ENCODE results near the gene LRRC4C. TPM values are rescaled to one million over a fixed set of nuclear protein-coding genes. Genes with fewer than 3 reads are reported as not detected.
"Not testable (repeated sequence)": the region's sequence is repeated elsewhere in the genome, so short reads cannot be mapped to it uniquely, and the experiment has no call there.

Gene LRRC4C
- total RNA-seq, 4 donors from 2014 or later = 0.19 to 1.1 TPM; not detected in 2

- H3K4me3 ChIP-seq (ENCODE audit: low read depth, poor library complexity, severe bottlenecking) = no peak overlapping the region
- no peak for DNase-seq (ENCODE audit: low spot score in 2 of 2)
- TF ChIP-seq POLR2A (IDR thresholded peaks at IDR 0.05) = no peak
- TF ChIP-seq CTCF (IDR thresholded peaks at IDR 0.05) = no peak
- 38 to 86% methylated on average over 2 of the region's 2 CpGs for WGBS, 2 donors
- intact Hi-C loops (cut with DNase I; ENCODE audit: low total_unique reads) = no loop called here
Measured at GRCh38 chr11:40924915-40925314, 534.5 kb downstream of the LRRC4C start.

- TF ChIP-seq CTCF (IDR thresholded peaks at IDR 0.05) (no peak), POLR2A (IDR thresholded peaks at IDR 0.05) (no peak)
- intact Hi-C loops (cut with DNase I; ENCODE audit: low total_unique reads) = no loop called here
- H3K4me3 ChIP-seq (ENCODE audit: low read depth, poor library complexity, severe bottlenecking) = no peak overlapping the region
- no peak for DNase-seq (ENCODE audit: low spot score in 2 of 2)
Measured at GRCh38 chr11:40921246-40921645, 538.2 kb downstream of the LRRC4C start.

GRCh38 chr11:40910774-40911173, 548.7 kb downstream of the LRRC4C start:
- WGBS, 2 donors = 83% methylated on average over 6 of the region's 6 CpGs
- DNase-seq (ENCODE audit: low spot score in 2 of 2); H3K4me3 ChIP-seq (ENCODE audit: low read depth, poor library complexity, severe bottlenecking); intact Hi-C loops (cut with DNase I; ENCODE audit: low total_unique reads): not testable (repeated sequence)

- no peak overlapping the region for H3K4me3 ChIP-seq (ENCODE audit: low read depth, poor library complexity, severe bottlenecking)
- DNase-seq (ENCODE audit: low spot score in 2 of 2) = no peak
- TF ChIP-seq POLR2A (IDR thresholded peaks at IDR 0.05) (no peak), CTCF (IDR thresholded peaks at IDR 0.05) (no peak)
- intact Hi-C loops (cut with DNase I; ENCODE audit: low total_unique reads) = no loop called here
- 41 to 46% methylated on average over 2 of the region's 2 CpGs for WGBS, 2 donors
Measured at GRCh38 chr11:40894501-40894900, 565.0 kb downstream of the LRRC4C start.

GRCh38 chr11:40885250-40885954, 574.0 kb downstream of the LRRC4C start:
- DNase-seq (ENCODE audit: low spot score in 2 of 2) = no peak
- intact Hi-C loops (cut with DNase I; ENCODE audit: low total_unique reads) = no loop called here
- 54 to 63% methylated on average over 2 of the region's 2 CpGs for WGBS, 2 donors
- no peak overlapping the region for H3K4me3 ChIP-seq (ENCODE audit: low read depth, poor library complexity, severe bottlenecking)
- TF ChIP-seq CTCF (IDR thresholded peaks at IDR 0.05) = no peak
- TF ChIP-seq POLR2A (IDR thresholded peaks at IDR 0.05) = no peak

- no peak overlapping the region for H3K4me3 ChIP-seq (ENCODE audit: low read depth, poor library complexity, severe bottlenecking)
- intact Hi-C loops (cut with DNase I; ENCODE audit: low total_unique reads) = no loop called here
- WGBS, 2 donors = 66 to 70% methylated on average over 3 of the region's 3 CpGs
- no peak for TF ChIP-seq CTCF (IDR thresholded peaks at IDR 0.05)
- TF ChIP-seq POLR2A (IDR thresholded peaks at IDR 0.05) = no peak
- DNase-seq (ENCODE audit: low spot score in 2 of 2) = no peak
Measured at GRCh38 chr11:40882301-40882700, 577.2 kb downstream of the LRRC4C start.
